NCI-H460 (cell line): ENCODE results near the gene MIOX. TPM values are rescaled to one million over a fixed set of nuclear protein-coding genes. Genes with fewer than 3 reads are reported as not detected.
A peak's percentile ranks its signal among the peaks of the same experiment; 100 is the strongest.
"Not testable (repeated sequence)": the region's sequence is repeated elsewhere in the genome, so short reads cannot be mapped to it uniquely, and the experiment has no call there.

Experiments used
- DNase-seq: peaks from one replicate; pipeline ENCODE4 v3.0.0-alpha.2; 2016; ENCODE audit warnings: low read depth; ENCODE audit errors: extremely low read depth
- total RNA-seq: library from RNA; depleted of rRNA; stranded (reverse); fragments of >200 nt; shearing (Covaris generic); gene quantifications from 2 replicates; pipeline ENCODE4 v1.2.3, GENCODE V29; 2014

The MIOX gene
- total RNA-seq, 1 experiment from 2014 or later: 0.27 TPM

DNA sequence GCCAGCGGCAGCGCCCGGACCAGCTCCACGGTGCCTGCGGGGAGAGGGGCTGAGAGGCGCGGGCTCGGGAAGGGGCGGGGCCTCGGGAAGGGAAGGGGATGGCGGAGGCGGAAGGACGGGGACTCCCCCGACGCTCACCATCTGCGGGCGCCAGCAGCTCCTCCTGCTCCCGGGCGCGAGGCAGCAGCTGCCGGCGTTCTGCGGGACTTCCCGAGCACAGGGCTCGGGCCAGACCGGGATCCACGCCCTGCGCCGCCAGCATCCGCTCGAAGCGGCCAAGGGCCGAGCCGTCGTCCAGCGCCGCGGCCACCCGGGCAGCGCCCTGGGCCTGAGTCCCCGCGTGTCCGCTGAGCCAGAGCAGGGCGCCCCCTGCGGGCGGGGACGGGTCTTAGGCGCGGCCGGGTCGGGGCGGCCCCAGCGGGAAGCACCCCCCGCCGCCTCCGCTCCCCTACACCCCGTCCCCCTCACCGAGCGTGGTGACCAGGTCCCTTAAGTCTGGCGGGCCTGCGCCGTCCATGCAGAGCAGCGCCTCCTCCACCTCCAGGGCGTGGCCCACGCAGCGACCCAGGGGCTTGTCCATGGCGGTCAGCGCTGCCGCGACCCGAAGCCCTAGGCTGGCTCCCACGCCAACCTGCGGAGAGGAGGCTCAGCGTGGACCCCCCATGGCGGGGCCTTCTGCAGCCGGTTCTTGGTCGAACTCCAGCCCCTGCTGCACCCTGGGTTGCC, 39.6 kb downstream of the MIOX start:
- DNase-seq: no peak

DNA sequence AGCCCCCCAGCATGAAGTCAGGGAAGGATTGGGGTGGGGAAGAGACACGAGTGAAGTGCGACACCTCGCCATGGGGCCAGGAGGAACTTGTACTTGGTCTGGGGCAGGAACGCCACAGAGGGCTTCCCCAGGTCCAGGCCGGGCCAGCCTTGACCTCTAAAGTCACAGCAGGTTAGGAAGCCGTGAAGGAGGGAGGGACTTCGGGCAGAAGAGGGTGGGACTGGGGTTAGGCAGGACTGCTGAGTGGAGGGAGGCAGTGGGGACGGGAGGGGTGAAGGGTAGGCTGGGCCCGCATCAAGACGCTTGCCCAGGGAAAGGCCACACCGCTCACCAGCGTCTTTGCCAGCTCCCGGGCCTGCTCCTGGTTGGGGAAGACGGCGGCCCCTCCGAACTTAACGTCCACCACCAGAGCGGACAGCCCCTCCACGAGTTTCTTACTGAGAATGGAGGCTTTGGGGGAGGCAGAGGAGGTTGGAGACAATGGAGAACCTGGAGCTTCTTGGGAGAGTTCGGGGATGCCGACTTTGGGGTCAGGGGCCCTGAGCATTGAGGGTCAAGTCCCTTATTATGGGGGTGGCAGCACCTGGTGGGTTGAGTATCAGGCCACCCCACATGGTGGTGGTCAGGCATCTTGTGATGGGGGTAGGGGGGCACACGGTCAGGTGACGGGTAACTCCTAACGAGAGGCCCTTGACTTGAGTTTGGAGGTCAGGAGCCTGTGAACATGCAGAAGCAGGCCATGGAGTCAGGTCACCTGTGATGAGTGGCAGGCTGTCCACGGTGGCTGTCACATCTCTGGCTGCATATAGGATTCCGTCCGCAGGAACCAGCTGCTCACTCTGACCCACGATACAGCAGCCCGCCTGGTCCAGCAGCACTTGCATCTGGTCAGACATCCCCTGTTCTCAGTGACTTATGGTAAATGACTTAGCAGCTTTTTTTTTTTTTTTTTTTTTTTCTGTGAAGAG, 40.5 kb downstream of the MIOX start:
- no peak for DNase-seq

DNA sequence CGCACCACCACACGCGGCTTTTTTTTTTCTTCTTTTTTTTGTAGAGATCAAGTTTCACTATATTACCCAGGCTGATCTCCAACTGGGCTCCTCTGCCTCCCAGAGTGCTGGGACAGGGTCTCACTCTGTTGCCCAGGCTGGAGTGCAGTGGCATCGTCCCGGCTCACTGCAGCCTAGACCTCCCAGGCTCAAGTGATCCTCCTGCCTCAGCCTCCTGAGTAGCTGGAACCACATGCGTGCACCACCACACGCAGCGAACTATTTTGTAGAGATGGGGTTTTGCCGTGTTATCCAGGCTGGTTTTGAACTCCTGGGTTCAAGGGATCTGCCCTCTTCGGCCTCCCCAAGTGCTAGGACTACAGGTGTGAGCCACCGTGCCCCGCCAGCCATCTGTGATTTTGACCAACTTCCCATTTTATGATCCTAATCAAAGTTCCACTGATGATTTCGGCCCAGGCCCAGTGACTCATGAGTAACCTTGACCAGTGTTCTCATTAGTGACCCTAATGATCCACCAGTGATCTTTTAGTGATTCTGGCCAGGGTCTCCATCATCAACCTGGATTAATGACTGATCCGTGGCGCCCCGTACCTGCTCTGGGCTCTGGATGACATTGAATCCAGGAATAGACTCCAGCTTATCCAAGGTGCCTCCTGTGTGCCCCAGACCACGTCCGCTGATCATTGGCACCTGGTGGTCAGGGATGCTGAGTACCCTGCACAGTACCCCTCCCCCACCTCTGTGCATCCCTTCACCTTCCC, 41.4 kb downstream of the MIOX start:
- DNase-seq: no peak

DNA sequence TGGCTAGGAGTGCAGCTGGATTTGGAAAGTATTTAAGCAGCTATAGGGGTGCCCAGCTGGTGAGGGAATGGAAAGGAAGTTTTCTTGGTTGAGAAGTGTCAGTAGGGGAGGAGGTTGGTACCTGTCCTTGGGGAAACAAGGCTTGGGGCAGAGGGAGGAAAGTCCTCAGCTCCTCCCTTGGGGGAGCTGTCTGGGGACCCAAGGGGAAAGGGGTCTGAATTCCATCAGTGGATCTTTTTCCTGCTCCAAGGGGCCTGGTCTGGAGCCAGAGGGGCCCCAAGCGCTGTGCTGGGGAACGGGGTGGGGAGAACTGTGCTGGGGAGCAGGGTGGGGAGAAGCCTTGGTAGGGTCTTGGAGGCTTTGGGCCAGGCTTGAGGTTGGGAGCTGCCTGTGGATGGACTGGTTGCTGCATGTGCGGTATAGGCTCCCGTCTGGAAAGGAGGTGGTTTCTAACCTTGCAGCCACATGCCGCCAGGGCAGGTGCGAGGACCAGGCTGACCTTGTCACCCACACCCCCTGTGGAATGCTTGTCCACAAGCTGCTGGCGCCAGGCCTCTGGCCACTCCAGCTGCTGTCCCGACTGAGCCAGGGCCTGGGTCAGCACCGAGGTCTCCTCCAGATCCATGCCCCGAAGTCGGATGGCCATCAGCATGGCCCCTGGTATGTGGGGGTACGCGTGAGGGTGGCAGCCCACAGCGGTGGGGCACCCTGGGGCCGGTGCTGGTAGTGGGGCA, 42.2 kb downstream of the MIOX start:
- no peak for DNase-seq

DNA sequence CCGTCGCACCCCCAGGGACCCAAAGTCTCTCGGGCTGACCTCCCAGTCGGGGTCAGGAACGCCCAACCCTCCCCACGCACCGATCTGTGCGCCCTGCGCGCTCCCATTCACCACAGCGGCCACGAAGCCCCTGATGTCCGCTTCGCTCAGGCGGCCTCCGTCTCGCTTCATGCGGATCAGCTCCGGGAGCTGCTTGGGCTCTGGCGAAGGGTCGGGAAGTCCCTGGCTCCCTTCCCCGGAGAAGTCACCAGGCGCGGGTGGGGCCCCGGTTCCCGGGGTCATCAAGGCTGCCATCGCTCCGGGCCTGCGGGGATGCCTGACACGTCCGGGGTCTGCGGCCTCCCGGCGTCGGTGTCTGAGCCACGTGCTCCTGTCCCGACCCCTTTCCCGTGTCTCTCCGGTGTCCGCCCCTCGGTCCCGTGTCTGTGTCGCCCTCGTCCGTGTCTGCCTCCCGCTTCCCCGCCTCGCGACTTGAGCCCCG, 42.8 kb downstream of the MIOX start:
- DNase-seq: no peak

DNA sequence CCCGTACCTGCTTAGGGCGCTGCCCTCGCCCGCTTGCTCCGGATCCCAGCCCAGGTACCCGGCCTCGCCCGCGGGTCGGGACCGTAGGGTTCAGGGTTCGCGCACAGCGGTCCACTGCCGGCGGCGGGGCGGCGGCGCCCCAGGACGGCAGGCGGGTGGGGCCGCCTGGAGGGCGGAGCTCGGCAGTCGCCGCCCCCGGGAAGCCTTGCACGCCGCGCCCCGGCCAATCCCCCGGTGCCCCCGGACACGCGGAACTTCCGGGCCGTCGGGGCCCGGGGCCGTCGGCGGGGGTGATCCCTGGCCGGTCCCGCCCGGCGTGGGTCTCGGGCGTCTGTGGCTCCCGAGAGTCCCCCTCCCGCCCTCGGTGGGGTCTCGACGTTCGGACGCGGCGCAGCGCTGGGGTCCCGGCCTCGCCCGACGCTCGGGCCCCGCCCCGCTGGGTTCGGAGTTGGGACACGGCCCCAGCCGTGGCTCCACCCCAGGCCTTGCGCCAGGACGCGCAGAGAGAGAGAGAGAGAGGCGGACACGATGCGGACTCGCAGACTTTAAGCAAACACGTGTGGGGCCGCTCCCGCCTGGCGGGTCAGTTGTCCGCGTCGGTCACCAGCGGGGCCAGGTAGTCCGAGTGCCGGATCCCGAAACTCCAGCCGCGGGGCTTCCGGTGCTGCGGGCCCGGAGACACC, 43.4 kb downstream of the MIOX start, which contains the start of gene TYMP:
TSS of gene TYMP (minus strand) at position 116 of the 683 bp plus-strand sequence. CDS start 303 bp downstream, outside the sequence.
- peak; percentile 73 for DNase-seq

DNA sequence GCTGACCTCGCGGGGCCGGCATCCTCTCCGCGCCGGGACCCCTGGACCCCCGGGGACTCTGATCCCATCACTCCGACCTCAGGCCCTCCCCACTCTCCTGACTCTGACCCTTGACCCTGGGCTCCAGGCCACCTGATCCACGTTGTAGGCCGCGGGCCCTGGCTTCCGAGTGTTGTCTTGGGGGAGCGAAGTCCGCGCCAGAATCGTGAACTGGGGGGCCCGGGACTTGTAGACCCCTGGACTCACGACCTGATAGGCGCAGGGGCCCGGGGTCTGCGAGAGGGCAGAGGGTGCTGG, 43.9 kb downstream of the MIOX start:
- DNase-seq: no peak

DNA sequence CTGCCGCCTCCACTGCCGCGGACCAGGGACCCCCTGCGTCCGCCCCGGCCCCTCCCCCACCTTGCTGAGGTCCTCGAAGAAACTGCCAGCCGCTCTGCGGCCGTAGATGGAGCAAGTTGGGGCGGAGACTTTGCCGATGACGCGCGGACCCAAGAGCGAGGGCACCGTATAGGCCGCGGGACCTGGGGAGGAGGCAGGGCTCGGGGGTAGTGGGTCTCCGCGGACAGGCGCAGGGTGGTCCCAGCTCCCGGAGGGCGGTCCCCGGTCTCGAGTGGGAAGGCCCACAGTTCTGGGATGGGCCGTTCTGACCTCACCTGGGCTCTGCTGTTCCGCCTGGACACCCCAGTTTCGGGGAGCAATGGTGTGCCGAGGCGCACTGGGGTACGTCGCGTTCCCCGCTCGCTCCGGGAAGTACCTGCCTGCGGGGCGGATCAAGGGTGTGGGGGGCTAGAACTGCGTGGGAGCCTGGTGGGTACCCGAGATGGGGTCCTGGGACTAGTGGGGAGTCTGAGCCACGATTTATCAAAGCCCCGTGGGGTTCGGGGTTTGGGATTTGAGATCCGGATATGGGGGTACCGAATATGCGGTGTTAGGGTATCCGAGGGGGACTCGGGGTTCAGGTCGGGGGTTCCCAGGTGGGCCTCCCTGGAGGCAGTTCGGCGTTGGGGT, 44.4 kb downstream of the MIOX start:
- DNase-seq: peak; percentile 81

DNA sequence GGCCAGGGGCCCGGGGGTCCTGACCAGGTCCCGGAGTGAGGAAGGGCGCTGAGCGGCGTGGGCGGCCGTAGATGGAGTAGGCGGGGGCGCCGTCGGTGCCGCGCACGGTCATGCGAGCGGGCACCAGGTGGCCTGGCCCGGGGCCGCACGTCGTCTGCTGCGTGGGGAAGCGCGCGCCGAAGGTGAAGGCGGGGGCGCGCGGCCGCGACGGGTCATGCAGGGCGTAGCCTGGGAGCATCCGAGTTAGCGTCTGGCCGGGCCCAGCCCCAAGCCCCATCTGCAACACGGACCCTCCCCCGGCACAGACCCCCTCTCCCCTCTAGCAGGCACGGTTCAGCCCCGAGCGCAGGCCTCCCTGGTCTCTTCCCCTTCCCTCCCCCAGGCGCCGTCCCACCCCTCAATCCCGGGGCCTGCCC, 44.9 kb downstream of the MIOX start:
- no peak for DNase-seq

DNA sequence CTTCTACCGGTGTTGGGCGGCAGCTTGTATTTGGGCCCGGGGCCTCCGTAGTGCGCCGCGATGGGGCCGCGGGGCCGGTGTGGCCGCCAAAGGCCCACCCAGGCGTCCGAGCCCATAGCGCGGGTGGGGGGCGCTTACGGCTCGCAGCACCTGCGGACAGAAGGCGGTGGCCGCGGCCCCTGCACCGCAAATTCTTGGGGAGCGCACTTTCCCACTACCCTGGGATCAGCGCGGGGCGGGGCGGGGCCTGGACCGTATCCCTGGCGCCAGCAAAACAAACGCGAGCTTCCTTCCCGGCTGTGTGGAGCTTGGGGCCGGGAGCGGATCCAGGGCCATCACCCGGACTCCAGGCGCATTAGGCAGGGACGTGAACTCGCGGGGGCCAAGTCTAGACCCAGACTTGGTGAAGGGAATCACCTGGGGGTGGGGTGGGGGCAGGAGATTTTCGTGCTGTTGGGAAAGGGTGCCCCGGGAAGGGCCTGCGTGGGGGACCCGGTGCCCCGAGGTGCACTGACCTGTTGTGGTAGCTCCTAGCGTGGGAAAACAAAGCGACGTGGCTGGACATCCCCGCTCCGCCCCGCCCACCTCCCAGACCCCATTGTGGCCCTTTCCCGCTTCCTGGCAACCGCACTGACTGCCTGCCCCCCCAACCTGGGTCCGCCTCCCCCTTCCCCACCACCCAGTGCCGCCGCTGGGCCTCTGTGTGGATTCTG, 45.5 kb downstream of the MIOX start:
- no peak for DNase-seq

DNA sequence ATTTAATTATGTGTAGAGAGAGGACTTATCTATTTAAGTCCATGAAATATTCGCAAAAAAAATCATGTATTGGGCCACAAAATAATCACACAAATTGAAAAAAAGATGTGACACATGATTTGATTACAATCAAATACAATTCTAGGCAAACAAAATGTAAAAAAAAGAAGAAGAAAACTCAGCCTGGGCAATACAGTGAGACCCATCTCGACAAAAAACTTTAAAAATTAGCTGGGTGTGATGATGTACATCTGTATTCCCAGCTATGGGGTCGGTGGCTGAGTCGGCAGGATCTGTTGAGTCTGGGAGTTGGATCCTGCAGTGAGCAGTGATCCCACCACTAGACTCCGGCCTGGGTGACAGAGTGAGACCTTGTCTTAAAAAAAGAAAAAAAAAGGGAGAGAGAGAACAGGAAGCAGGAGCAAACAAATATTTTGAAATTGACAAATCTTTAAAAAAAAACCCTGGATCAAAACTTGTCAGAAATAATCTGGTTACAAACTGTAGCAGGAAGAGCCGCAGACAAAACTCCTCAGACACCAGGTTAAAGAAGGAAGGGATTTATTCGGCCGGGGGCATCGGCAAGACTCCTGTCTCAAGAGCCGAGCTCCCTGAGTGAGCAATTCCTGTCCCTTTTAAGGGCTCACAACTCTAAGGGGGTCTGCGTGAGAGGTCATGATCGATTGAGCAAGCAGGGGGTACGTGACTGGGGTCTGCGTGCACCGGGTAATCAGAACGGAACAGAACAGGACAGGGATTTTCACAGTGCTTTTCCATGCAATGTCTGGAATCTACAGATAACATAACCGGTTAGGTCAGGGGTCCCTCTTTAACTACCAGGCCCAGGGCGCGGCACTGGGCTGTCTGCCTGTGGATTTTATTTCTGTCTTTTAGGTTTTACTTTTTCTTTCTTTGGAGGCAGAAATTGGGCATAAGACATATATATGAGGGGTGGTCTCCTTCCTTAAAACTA, 46.5 kb downstream of the MIOX start:
- DNase-seq: no peak

DNA sequence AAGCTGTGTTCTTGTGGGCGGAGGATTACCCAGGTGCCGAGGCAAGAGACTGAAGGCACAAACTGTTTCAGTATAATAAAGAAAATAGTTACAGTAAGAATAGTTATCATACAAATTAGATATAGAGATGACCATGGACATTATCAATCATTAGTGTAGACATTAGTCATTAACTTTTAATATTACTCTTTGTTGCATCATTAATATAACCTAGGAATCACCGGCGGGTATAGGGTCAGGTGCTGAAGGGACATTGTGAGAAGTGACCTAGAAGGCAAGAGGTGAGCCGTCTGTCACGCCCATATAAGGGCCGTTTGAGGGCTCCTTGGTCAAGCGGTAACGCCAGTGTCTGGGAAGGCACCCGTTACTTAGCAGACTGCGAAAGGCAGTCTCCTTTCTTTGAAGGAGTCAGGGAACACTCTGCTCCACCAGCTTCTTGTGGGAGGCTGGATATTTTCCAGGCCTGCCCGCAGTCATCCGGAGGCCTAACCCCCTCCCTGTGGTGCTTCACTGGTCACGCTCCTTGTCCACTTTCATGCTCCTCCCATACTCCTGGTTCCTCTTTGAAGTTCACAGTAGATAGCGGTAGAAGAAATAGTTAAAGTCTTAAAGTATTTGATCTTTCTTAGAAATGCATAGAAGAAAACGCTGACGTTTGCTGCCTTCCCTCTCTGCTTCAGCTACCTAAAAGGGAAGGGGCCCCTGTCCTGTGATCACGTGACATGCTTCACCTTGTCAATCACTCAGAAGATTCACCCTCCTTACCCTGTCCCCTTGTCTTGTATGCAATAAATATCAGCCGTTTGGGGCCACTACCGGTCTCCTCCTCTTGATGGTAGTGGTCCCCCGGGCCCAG, 47.4 kb downstream of the MIOX start:
- DNase-seq: not testable (repeated sequence)

DNA sequence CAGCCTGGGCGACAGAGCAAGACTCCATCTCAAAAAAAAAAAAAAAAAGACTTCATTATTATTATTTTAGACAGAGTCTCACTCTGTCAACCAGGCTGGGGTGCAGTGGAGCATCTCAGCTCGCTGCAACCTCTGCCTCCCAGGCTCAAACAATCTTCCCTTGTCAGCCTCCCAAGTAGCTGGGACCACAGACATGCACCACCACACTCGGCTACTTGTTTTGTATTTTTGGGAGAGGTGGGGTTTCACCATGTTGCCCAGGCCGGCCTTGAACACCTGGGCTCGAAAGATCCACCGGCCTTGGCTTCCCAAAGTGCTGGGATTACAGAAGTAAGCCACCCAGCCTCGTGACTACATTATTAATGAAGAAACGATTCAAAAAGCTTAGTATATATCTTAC, 48.5 kb downstream of the MIOX start:
- no peak for DNase-seq

DNA sequence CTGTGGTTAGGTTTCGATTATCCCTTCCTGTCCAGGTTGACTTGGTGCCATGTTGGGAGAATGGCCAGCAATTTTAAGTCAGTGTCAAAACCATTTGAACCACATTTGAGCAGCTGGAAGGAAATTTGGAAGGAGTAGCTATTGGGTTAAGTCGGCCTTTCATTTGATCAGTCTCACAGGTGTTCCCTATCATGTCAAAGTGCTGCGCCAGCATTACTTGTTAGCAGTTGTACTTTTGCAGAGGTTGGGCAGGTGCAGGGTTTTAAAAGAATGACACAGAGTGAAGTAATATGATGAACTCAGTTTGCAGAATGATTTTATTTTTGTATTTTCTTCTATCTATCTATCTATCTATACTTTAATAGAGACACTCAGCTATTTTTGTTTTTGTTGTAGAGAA, 49.6 kb downstream of the MIOX start:
- DNase-seq: no peak

DNA sequence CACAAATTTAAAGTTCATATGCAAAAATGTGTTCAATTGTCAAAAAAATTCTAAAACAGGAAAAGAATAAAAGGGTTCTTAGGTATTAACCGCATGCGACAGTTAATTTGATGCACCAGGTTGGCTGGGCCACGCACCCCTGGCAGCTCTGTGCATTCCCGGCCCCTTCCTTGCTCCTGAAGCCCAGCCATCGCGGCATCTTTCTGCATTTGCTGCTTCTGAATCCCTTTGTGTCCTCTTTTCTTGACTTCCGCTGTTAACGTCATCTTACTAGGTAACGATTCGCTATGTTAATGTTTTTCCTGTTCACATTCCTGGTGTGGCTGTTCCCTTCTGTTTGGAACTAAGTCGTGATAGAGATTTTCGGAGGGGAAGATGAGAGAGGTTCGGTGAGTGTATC, 51.1 kb downstream of the MIOX start:
- DNase-seq: no peak
